Activated CD4-positive, alpha-beta T cell treated with anti-CD3 and anti-CD28 coated beads, Interleukin-2, amount 50 U/mL, for 48 hours (primary cell): ENCODE results near the gene SQSTM1.
"Not testable (repeated sequence)": the region's sequence is repeated elsewhere in the genome, so short reads cannot be mapped to it uniquely, and the experiment has no call there.

Experiments
- DNase-seq, 2 experiments: peaks; one replicate each; pipeline ENCODE4 v3.0.0-alpha.2; 2020

The SQSTM1 gene

DNA sequence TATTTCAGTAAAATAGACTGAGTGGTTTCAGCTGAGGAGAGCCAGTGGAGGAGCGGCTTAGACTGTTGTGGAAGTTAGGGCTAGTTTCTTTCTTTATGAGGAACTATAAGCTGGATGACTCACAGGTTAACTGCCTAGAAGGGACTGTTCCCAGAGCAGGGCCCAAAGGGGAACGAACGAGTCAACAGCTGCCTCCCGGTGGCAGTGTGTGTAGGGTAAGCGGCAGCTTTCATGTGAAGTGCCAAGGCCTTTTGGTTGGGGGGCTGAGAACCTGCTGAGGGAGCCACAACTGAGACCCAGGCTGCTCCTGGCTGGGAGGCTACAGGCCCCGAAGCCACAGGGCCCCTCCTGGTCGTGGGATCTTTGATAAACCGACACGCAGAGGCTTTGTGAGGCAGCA is 7.0 kb downstream of the SQSTM1 start:
- DNase-seq = peak; percentile 63 to 67

DNA sequence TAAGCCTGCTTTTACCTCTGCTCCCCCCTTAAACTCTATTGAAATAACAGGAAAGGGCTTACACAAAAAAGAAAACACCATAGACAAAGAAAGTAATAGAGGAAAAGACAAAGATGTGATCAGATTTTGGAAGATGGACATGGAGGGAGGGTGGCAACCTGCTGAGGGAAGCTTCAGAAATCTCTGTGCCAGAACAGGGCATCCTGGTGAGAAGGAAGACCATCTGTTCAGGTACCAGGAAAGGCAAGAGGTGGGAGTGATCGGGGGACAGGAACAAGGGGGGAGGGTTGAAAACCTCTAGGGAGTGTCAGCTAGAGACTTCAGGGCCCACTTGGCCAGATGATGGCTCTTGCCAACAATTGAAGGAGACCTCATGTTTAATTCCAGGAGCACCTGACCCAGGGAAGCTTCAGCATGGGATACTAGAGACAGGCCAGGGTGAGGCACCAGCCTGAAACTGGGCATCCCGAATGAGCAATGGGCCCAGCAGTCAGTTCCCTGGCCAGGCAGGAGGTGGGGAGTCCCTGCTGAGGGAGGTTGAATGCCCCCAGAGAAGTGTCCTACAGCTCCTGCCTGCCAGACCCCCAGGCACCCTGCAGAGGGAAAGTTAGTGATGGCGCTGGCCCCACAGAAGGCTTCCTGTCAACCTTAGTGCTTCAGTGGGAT is 8.2 kb downstream of the SQSTM1 start:
- no peak for DNase-seq

GRCh38 chr5:179829732-179830435 is 9.2 kb downstream of the SQSTM1 start:
- no peak for DNase-seq

- no peak for DNase-seq
These were observed 10.2 kb downstream of the SQSTM1 start for GRCh38 chr5:179830818-179831468.

DNA sequence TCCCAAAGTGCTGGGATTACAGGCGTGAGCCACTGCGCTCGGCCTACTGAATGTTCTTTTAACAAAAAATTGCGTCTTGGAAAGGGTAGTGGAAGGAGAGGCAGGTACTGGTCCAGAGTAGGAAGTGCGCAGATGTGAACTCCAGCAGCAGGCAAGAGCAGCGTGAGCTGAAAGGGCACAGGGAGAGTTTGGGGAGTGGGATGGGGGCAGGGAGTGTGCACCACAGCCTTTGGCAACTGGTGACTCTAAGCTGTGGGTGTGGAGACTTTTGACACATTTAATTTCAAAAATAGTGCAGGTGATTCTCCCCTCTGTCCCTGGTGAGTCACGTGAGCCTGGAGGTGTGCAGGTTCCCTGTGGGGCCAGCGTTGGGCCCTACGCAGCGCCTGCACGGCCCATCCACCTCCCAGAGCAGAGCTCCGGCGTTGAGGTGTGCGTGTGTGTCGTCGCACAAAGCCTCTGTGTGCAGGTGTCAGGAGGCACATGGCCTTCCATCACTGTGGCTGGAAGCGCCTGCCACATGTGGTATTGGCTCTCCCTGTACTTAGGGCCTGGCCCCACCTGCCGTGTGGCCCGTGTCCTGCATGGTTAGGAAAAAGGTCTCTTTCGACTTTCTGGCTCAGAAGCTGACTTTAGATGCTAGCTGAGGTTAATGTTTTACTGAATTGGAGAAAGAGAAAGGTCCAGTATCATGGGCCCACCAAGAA is 11.5 kb downstream of the SQSTM1 start:
- DNase-seq = no peak

- no peak for DNase-seq
These were observed 12.5 kb downstream of the SQSTM1 start for GRCh38 chr5:179833056-179833708.

DNA sequence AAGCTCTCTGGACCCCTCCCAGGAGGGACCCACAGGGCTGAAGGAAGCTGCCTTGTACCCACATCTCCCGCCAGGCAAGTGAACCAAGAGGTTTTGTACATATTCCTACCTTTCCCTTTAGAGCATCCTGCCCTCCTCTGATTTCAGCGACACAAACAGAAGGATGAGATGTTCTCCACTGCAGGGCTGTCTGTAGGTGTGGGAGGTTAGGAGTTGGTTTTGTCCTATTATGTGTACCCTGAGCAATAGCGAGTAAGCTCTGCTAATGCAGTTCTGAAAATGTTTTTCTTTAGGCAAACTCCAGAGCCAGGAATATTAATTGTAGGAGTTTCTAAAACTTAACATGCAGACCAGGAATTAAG is 13.0 kb downstream of the SQSTM1 start:
- DNase-seq = no peak

DNA sequence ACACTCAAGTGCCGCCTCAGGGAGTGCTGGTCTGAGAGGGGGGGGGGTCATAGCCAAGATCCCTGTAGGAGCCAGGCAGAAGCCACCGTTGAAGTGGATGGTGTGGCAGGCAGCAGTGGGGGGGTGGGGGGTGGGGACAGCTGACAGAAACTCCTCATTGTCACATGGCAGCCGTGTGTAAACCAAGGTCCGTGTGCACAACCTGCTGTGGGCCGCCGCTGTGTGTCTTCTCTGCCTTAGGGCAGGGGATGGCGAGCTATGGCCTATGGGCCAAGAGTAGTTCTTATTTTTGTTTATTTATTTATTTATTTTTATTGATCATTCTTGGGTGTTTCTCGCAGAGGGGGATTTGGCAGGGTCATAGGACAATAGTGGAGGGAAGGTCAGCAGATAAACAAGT is 13.4 kb downstream of the SQSTM1 start:
- DNase-seq = no peak

DNA sequence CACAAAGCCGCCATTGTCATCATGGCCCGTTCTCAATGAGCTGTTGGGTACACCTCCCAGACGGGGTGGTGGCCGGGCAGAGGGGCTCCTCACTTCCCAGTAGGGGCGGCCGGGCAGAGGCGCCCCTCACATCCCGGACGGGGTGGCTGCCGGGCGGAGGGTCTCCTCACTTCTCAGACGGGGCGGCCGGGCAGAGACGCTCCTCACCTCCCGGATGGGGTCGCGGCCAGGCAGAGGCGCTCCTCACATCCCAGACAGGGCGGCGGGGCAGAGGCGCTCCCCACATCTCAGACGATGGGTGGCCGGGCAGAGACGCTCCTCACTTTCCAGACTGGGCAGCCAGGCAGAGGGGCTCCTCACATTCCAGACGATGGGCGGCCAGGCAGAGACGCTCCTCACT is 14.2 kb downstream of the SQSTM1 start:
- DNase-seq = not testable (repeated sequence)

- DNase-seq = peak; percentile 45 to 60
These were observed 15.7 kb downstream of the SQSTM1 start for GRCh38 chr5:179836225-179837019.

- DNase-seq = no peak
These were observed 16.6 kb downstream of the SQSTM1 start for GRCh38 chr5:179837076-179838011.

DNA sequence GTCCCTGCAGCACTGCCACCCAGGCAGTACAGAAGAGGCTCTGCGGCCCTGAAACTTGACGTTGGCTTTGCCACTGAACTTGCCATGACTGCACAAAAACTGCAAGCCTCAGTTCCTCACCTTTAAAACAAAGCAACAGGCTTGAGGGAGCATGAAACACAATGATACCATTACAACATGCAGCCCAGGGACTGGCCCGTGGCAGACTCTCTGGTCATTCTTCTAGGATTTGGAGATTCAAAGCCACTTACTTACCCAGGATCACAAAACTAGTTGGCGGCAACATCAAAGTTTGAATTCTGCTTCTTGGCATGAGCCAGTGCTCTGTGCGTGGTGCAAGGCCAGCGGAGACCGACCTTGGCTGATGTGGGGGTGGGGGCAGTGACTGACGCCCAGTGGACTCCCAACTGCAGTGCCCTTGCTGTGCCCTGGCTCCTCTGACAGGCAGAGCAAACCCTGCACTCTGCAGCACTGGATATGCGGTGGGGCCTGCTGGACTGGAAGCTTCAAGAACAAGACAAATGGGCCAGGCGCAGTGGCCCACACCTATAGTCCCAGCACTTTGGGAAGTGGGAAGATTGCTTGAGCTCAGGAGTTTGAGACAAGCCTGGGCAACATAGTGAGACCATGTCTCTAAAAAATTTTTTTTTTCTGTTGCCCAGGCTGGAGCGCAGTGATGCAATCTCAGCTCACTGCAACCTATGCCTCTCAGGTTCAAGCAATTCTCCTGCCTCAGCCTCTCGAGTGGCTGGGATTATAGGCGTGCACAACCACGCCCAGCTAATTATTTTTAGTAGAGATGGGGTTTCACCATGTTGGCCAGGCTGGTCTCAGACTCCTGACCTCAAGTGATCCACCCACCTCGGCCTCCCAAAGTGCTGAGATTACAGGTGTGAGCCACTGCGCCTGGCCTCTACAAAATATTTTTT is 18.9 kb downstream of the SQSTM1 start:
- no peak for DNase-seq

GRCh38 chr5:179840321-179840720 is 19.6 kb downstream of the SQSTM1 start:
- DNase-seq = no peak

GRCh38 chr5:179840766-179841165 is 20.1 kb downstream of the SQSTM1 start:
- no peak for DNase-seq

GRCh38 chr5:179841621-179842020 is 20.9 kb downstream of the SQSTM1 start:
- DNase-seq = no peak

- DNase-seq = no peak
These were observed 32.4 kb downstream of the SQSTM1 start for GRCh38 chr5:179852993-179853547.

DNA sequence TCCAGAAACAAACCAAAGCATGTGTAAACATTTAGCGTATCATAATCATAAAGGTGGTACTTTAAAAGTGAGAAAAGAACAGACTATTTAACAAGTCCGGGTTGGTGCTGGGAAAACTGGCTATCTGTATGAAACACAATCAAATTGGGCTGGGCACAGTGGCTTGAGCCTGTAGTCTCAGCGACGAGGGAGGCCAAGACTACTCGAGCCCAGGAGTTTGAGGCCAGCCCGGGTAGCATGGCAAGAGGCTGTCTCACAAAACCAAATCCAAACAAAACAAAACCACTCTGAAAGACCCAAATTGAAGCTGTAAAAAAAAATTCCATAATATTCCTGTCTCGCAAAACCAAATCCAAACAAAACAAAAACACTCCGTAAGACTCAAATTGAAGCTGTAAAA is 33.7 kb downstream of the SQSTM1 start:
- no peak for DNase-seq

DNA sequence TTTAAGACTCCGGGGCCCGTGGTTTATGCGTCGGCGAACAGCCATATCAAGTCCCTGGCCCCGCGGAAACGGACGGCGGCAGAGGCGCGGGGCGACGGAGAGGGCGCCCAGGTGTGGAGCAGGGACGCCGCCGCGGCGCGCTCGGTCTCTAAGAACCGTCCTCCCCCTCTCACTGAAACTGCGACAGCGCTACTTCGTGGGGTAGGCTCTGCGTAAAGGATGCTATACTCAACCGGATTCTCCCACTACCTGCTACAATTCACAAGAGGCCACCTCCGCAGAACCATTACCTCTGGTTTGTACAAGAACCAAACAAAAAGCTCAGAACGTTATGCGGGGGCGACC is 37.5 kb downstream of the SQSTM1 start:
- no peak for DNase-seq

DNA sequence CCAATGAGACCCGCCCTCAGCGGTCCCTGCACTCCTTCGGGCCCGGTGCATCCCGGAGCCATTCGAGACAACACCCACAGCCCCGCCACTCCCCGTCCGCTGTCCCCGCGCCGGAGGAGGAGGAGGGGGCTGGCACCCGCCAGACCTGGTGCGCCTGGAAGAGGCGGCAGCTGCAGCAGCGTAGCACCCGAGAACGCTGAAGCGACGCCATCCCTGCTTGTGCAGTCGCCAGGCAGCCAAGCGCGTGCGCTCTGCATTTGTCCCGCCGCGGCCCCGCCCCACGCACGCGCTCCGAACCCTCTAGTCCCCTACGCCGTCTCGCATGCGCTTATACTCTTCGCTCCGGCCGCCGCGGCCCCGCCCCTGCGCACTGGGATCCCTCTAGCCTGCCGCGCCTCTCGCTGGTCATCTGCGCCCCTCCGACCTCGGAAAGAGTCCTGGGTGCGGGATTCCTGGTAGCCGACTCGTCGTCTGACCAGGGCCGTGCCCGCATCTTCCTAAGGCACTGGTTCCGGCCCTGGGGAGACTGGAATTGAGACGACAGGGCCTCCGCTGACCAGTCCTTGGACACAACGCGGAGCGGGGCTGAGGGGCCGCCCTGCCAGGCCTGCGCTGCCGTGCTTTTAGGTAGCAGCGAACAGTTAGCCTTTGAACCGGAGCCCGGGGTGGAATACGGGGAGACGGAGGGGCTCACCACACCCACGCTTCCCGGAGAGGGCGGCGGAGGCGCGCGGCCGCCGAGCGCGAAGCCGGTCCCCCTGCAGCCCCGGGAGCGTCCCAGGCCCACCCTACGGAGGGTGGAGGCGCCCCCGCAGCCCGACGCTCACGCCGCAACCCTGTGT is 38.1 kb downstream of the SQSTM1 start, which contains the start of gene MRNIP:
TSS of gene MRNIP (minus strand) at position 232 of the 842 bp plus-strand sequence. CDS start at position 211, 21 bp downstream.
- peak; percentile 94 to 95 for DNase-seq
